Esophagus squamous epithelium (tissue), 4 donors: Measurements from ENCODE around the gene FSTL4.

Experiments used
- POLR2A ChIP-seq, 4 donors: fragments of 450-650 bp; IDR thresholded peaks; one replicate each; pipeline ENCODE4 v1.6.1; 2017; ENCODE audit warnings: antibody characterized with exemption in 4 of 4, mild to moderate bottlenecking in 4 of 4, moderate library complexity in 3 of 4
- TF ChIP-seq, protein P1 (sequence below), 6 experiments: fragments of 450-650 bp in 4 of 6; fragments of 200-600 bp in 2 of 6; sonication (generic) in 2 of 6; IDR thresholded peaks; one replicate each; pipeline ENCODE4 v1.5.1; 2016 to 2019; ENCODE audit warnings: antibody characterized with exemption in 6 of 6, mild to moderate bottlenecking in 4 of 6, moderate library complexity in 4 of 6

DNA sequence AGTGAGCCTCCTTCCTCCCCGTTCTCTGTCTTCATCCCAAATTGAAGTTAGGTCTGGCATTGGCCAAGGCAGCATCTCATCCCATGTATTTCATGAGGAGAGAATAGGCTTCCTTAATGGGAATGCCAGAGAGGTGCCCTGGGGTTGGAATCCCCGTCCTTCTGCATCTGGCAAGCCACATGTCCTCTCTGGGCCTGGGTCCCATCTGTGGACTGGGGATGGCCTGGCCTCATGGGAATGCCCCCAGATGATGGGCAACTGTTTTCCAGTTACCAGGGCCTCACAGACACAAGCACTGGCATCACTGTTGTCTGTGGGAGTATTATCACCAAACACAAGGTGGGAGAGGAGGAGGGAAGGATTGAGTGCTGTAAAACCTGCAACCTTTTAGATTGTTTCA is 153.9 kb downstream of the FSTL4 start:
- TF ChIP-seq, protein P1, sequence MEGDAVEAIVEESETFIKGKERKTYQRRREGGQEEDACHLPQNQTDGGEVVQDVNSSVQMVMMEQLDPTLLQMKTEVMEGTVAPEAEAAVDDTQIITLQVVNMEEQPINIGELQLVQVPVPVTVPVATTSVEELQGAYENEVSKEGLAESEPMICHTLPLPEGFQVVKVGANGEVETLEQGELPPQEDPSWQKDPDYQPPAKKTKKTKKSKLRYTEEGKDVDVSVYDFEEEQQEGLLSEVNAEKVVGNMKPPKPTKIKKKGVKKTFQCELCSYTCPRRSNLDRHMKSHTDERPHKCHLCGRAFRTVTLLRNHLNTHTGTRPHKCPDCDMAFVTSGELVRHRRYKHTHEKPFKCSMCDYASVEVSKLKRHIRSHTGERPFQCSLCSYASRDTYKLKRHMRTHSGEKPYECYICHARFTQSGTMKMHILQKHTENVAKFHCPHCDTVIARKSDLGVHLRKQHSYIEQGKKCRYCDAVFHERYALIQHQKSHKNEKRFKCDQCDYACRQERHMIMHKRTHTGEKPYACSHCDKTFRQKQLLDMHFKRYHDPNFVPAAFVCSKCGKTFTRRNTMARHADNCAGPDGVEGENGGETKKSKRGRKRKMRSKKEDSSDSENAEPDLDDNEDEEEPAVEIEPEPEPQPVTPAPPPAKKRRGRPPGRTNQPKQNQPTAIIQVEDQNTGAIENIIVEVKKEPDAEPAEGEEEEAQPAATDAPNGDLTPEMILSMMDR (IDR thresholded peaks at IDR 0.05) = no peak
- TF ChIP-seq POLR2A (IDR thresholded peaks at IDR 0.05) = no peak
